WTC11 (cell line): ENCODE results near the gene PRPF40A. TPM values are rescaled to one million over a fixed set of nuclear protein-coding genes. Genes with fewer than 3 reads are reported as not detected.

Experiments
- ATAC-seq: fragments of 200-7000 bp; cut with Tn5 transposase; 2 replicates; pipeline ENCODE4 v1.10.0; 2021; ENCODE audit warnings: mild to moderate bottlenecking, moderate library complexity
- CTCF ChIA-PET: fragments of 300-600 bp; sonication (Branson Sonifier 250); formaldehyde crosslinking; loops from one replicate; lab custom pipeline; 2021; ENCODE audit warnings: antibody characterized with exemption; lab: Charles Lee
- POLR2A ChIA-PET: fragments of 350-600 bp; sonication (Branson Sonifier 250); formaldehyde crosslinking; loops from one replicate; lab custom pipeline; 2021; ENCODE audit warnings: antibody characterized with exemption; lab: Charles Lee
- DNase-seq: peaks from one replicate; pipeline ENCODE4 v3.0.0; 2021; ENCODE audit warnings: low spot score
- H3K27ac Mint-ChIP-seq: 2 replicates; pipeline ENCODE4 v1.8.0; 2021; ENCODE audit warnings: mixed read lengths
- H3K27me3 Mint-ChIP-seq: 2 replicates; pipeline ENCODE4 v1.8.0; 2021; ENCODE audit warnings: low read depth, mild to moderate bottlenecking, moderate library complexity, mixed read lengths
- H3K36me3 Mint-ChIP-seq: 2 replicates; pipeline ENCODE4 v1.8.0; 2021; ENCODE audit warnings: mixed read lengths
- H3K4me1 Mint-ChIP-seq: 2 replicates; pipeline ENCODE4 v1.8.0; 2022; ENCODE audit warnings: mixed read lengths
- H3K4me3 Mint-ChIP-seq: 2 replicates; pipeline ENCODE4 v1.8.0; 2021; ENCODE audit warnings: mild to moderate bottlenecking, moderate library complexity, mixed read lengths
- H3K9me3 Mint-ChIP-seq: 2 replicates; pipeline ENCODE4 v1.8.0; 2021; ENCODE audit warnings: mixed read lengths
- AFF4 ChIP-seq: sonication (generic); formaldehyde crosslinking; IDR thresholded peaks from 2 replicates; pipeline ENCODE4 v1.8.1; 2023; ENCODE audit warnings: mild to moderate bottlenecking, missing genetic modification reagents, borderline replicate concordance
- AR ChIP-seq: fragments of 250-450 bp; sonication (Bioruptor Pico); IDR thresholded peaks from 2 replicates; pipeline ENCODE4 v1.9.0; 2021; ENCODE audit warnings: mild to moderate bottlenecking
- IRF2 ChIP-seq: sonication (generic); formaldehyde crosslinking; IDR thresholded peaks from 2 replicates; pipeline ENCODE4 v1.8.0; 2022; ENCODE audit warnings: low read depth, missing genetic modification reagents, borderline replicate concordance
- JAZF1 ChIP-seq: fragments of 250-450 bp; sonication (Bioruptor Pico); IDR thresholded peaks from 2 replicates; pipeline ENCODE4 v1.9.0; 2021; ENCODE audit warnings: moderate library complexity, mild to moderate bottlenecking, inconsistent platforms
- MAX ChIP-seq: sonication (generic); formaldehyde crosslinking; IDR thresholded peaks from 2 replicates; pipeline ENCODE4 v1.8.0; 2022; ENCODE audit warnings: mild to moderate bottlenecking, missing genetic modification reagents
- NR3C1 ChIP-seq: sonication (generic); formaldehyde crosslinking; conservative IDR thresholded peaks from 2 replicates; pipeline ENCODE4 v1.8.1; 2023; ENCODE audit warnings: low read depth, mild to moderate bottlenecking, missing genetic modification reagents
- SMAD4 ChIP-seq: sonication (generic); formaldehyde crosslinking; IDR thresholded peaks from 2 replicates; pipeline ENCODE4 v1.8.0; 2022; ENCODE audit warnings: mild to moderate bottlenecking, missing genetic modification reagents
- TCF7 ChIP-seq: sonication (generic); formaldehyde crosslinking; IDR thresholded peaks from 2 replicates; pipeline ENCODE4 v1.8.0; 2022; ENCODE audit warnings: mild to moderate bottlenecking, low read depth, missing genetic modification reagents, moderate library complexity
- TEAD1 ChIP-seq: sonication (generic); formaldehyde crosslinking; IDR thresholded peaks from 2 replicates; pipeline ENCODE4 v1.8.0; 2022; ENCODE audit warnings: mild to moderate bottlenecking, missing genetic modification reagents
- ZBTB21 ChIP-seq: sonication (generic); formaldehyde crosslinking; IDR thresholded peaks from 2 replicates; pipeline ENCODE4 v1.8.1; 2023; ENCODE audit warnings: mild to moderate bottlenecking, missing genetic modification reagents, borderline replicate concordance
- ZNF121 ChIP-seq: sonication (generic); formaldehyde crosslinking; IDR thresholded peaks from 2 replicates; pipeline ENCODE4 v1.8.0; 2023; ENCODE audit warnings: missing genetic modification reagents
- ZNF219 ChIP-seq: sonication (generic); formaldehyde crosslinking; IDR thresholded peaks from 2 replicates; pipeline ENCODE4 v1.8.0; 2023; ENCODE audit warnings: missing genetic modification reagents, mild to moderate bottlenecking, borderline replicate concordance
- ZNF396 ChIP-seq: fragments of 250-450 bp; sonication (Bioruptor Pico); IDR thresholded peaks from 2 replicates; pipeline ENCODE4 v1.8.0; 2021; ENCODE audit warnings: mild to moderate bottlenecking, moderate library complexity, borderline replicate concordance
- ZNF423 ChIP-seq: fragments of 250-450 bp; sonication (Bioruptor Pico); IDR thresholded peaks from 2 replicates; pipeline ENCODE4 v2.1.2; 2022; ENCODE audit warnings: mild to moderate bottlenecking, moderate library complexity
- ZNF512 ChIP-seq: sonication (generic); formaldehyde crosslinking; IDR thresholded peaks from 2 replicates; pipeline ENCODE4 v1.8.1; 2022; ENCODE audit warnings: missing genetic modification reagents, borderline replicate concordance
- total RNA-seq: library from RNA; stranded (reverse); gene quantifications from 3 replicates; pipeline ENCODE4 v1.2.3, GENCODE V29; 2021
- TF ChIP-seq, protein P1 (sequence below): sonication (generic); formaldehyde crosslinking; IDR thresholded peaks from 2 replicates; pipeline ENCODE4 v1.8.0; 2022; ENCODE audit warnings: mild to moderate bottlenecking, missing genetic modification reagents
- TF ChIP-seq, protein P2 (sequence below): sonication (generic); formaldehyde crosslinking; IDR thresholded peaks from 2 replicates; pipeline ENCODE4 v1.8.0; 2023; ENCODE audit warnings: mild to moderate bottlenecking, missing genetic modification reagents
- TF ChIP-seq, protein P3 (sequence below): sonication (generic); formaldehyde crosslinking; IDR thresholded peaks from 2 replicates; pipeline ENCODE4 v1.8.1; 2022; ENCODE audit warnings: mild to moderate bottlenecking, missing genetic modification reagents, moderate library complexity, borderline replicate concordance

PRPF40A gene
- total RNA-seq, 1 experiment from 2014 or later: 189 TPM

DNA sequence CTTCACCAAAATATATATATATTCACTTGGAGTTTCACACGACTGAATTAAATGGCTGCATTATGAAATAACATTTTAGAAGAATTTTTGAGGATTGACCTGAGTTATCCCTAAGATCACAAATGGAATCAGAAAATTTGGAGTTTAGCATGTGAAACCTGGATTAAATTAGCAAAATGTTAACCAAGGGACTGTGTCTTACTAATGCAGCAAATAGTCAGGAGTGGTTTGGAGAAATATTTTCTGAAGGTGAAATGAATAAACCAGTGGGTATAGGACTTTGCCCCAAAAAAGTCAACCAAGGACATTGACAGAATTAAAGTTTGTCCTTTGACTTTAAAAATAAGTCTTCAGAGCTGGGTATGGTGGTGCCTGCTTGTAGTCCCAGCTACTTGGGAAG is 111.2 kb downstream of the PRPF40A start:
- H3K4me1 Mint-ChIP-seq: no peaks in the 10 kb centered on the region
- H3K9me3 Mint-ChIP-seq: no peaks in the 10 kb centered on the region
- no peak for ATAC-seq
- CTCF ChIA-PET: interaction anchor here (0.7 to 0.9 kb wide), 3 partner anchors 51 to 187 kb away, joined by 3 to 4 read pairs (median 3); no protein-coding TSS in a partner anchor
- TF ChIP-seq, protein P1, sequence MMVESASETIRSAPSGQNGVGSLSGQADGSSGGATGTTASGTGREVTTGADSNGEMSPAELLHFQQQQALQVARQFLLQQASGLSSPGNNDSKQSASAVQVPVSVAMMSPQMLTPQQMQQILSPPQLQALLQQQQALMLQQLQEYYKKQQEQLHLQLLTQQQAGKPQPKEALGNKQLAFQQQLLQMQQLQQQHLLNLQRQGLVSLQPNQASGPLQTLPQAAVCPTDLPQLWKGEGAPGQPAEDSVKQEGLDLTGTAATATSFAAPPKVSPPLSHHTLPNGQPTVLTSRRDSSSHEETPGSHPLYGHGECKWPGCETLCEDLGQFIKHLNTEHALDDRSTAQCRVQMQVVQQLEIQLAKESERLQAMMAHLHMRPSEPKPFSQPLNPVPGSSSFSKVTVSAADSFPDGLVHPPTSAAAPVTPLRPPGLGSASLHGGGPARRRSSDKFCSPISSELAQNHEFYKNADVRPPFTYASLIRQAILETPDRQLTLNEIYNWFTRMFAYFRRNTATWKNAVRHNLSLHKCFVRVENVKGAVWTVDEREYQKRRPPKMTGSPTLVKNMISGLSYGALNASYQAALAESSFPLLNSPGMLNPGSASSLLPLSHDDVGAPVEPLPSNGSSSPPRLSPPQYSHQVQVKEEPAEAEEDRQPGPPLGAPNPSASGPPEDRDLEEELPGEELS (CRISPR knock-in tag): no peak
- TF ChIP-seq ZNF396: no peak
- no peak for TF ChIP-seq MAX (CRISPR knock-in tag)
- TF ChIP-seq NR3C1: no peak
- no peak for TF ChIP-seq ZBTB21
- TF ChIP-seq IRF2 (CRISPR knock-in tag): no peak
- no peak for TF ChIP-seq SMAD4 (CRISPR knock-in tag)
- TF ChIP-seq ZNF512 (CRISPR knock-in tag): no peak
- TF ChIP-seq, protein P2, sequence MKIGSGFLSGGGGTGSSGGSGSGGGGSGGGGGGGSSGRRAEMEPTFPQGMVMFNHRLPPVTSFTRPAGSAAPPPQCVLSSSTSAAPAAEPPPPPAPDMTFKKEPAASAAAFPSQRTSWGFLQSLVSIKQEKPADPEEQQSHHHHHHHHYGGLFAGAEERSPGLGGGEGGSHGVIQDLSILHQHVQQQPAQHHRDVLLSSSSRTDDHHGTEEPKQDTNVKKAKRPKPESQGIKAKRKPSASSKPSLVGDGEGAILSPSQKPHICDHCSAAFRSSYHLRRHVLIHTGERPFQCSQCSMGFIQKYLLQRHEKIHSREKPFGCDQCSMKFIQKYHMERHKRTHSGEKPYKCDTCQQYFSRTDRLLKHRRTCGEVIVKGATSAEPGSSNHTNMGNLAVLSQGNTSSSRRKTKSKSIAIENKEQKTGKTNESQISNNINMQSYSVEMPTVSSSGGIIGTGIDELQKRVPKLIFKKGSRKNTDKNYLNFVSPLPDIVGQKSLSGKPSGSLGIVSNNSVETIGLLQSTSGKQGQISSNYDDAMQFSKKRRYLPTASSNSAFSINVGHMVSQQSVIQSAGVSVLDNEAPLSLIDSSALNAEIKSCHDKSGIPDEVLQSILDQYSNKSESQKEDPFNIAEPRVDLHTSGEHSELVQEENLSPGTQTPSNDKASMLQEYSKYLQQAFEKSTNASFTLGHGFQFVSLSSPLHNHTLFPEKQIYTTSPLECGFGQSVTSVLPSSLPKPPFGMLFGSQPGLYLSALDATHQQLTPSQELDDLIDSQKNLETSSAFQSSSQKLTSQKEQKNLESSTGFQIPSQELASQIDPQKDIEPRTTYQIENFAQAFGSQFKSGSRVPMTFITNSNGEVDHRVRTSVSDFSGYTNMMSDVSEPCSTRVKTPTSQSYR (CRISPR knock-in tag): no peak
- no peak for TF ChIP-seq TEAD1 (CRISPR knock-in tag)
- no peak overlapping the region for H3K27ac Mint-ChIP-seq
- POLR2A ChIA-PET: no interaction called here
- no peak overlapping the region for H3K4me3 Mint-ChIP-seq
- peaks cover 5% of the 10 kb centered on the region; the same call in 1 of the 2 replicates for H3K36me3 Mint-ChIP-seq
- H3K27me3 Mint-ChIP-seq: no peaks in the 10 kb centered on the region
- no peak for DNase-seq

GRCh38 chr2:152603166-152603565 is 114.1 kb downstream of the PRPF40A start:
- Mint-ChIP-seq H3K9me3 (no peaks in the 10 kb centered on the region), H3K27ac (no peak overlapping the region), H3K4me1 (peaks cover 8% of the 10 kb centered on the region; the same call in 1 of the 2 replicates), H3K27me3 (no peaks in the 10 kb centered on the region), H3K36me3 (no peaks in the 10 kb centered on the region; the same call in 1 of the 2 replicates), H3K4me3 (no peak overlapping the region)
- DNase-seq (no peak), ATAC-seq (no peak)
- CTCF ChIA-PET: no interaction called here
- POLR2A ChIA-PET: interaction anchor here (0.6 kb wide), 1 partner anchor 367 kb away, joined by 5 read pairs; no protein-coding TSS in a partner anchor
- TF ChIP-seq TCF7 (CRISPR knock-in tag): no peak
- no peak for TF ChIP-seq AFF4 (CRISPR knock-in tag)
- no peak for TF ChIP-seq NR3C1
- TF ChIP-seq, protein P1 (CRISPR knock-in tag): no peak
- TF ChIP-seq ZNF219 (CRISPR knock-in tag): no peak
- TF ChIP-seq, protein P3, sequence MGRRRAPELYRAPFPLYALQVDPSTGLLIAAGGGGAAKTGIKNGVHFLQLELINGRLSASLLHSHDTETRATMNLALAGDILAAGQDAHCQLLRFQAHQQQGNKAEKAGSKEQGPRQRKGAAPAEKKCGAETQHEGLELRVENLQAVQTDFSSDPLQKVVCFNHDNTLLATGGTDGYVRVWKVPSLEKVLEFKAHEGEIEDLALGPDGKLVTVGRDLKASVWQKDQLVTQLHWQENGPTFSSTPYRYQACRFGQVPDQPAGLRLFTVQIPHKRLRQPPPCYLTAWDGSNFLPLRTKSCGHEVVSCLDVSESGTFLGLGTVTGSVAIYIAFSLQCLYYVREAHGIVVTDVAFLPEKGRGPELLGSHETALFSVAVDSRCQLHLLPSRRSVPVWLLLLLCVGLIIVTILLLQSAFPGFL (CRISPR knock-in tag): no peak
- TF ChIP-seq ZNF121 (CRISPR knock-in tag): no peak
- TF ChIP-seq ZNF423: no peak
- TF ChIP-seq AR (CRISPR knock-in tag): no peak
- no peak for TF ChIP-seq JAZF1 (CRISPR knock-in tag)
